GM19025 (cell line): ENCODE measurements around the gene CA5A.
"Not testable (repeated sequence)": the region's sequence is repeated elsewhere in the genome, so short reads cannot be mapped to it uniquely, and the experiment has no call there.

Source experiments
- ATAC-seq: cut with Tn5 transposase; IDR thresholded peaks from one replicate; pipeline ENCODE4 v1.9.1; 2021; ENCODE audit warnings: mild to moderate bottlenecking, low read depth, moderate library complexity; ENCODE audit not compliant: unreplicated experiment

Gene CA5A

GRCh38 chr16:87936375-87937230 lies at the start of gene CA5A:
TSS of gene CA5A (minus strand) at chr16:87936529. CDS start at chr16:87936450, 79 bp downstream.
- no peak for ATAC-seq

GRCh38 chr16:87985493-87985892 lies 49.2 kb upstream of the CA5A start:
- ATAC-seq, result not testable (repeated sequence)

- ATAC-seq, result no peak
Observed at GRCh38 chr16:87984632-87985267, 48.4 kb upstream of the CA5A start.

- ATAC-seq, result not testable (repeated sequence)
Observed at GRCh38 chr16:87984180-87984579, 47.9 kb upstream of the CA5A start.

GRCh38 chr16:87983737-87984097 lies 47.4 kb upstream of the CA5A start:
- not testable (repeated sequence) for ATAC-seq

GRCh38 chr16:87983072-87983736 lies 46.9 kb upstream of the CA5A start:
- not testable (repeated sequence) for ATAC-seq

GRCh38 chr16:87982581-87983041 lies 46.3 kb upstream of the CA5A start:
- ATAC-seq, result no peak

GRCh38 chr16:87981376-87981775 lies 45.0 kb upstream of the CA5A start:
- ATAC-seq, result not testable (repeated sequence)

GRCh38 chr16:87979911-87980630 lies 43.7 kb upstream of the CA5A start:
- ATAC-seq, result not testable (repeated sequence)

GRCh38 chr16:87979352-87979751 lies 43.0 kb upstream of the CA5A start:
- ATAC-seq, result no peak

GRCh38 chr16:87978127-87978526 lies 41.8 kb upstream of the CA5A start:
- ATAC-seq, result no peak

- ATAC-seq, result no peak
Observed at GRCh38 chr16:87976665-87977064, 40.3 kb upstream of the CA5A start.

GRCh38 chr16:87974178-87974577 lies 37.8 kb upstream of the CA5A start:
- ATAC-seq, result no peak

GRCh38 chr16:87973717-87974116 lies 37.4 kb upstream of the CA5A start:
- ATAC-seq, result no peak

- ATAC-seq, result no peak
Observed at GRCh38 chr16:87971933-87972332, 35.6 kb upstream of the CA5A start.

GRCh38 chr16:87970186-87970585 lies 33.9 kb upstream of the CA5A start:
- ATAC-seq, result no peak

- ATAC-seq, result no peak
Observed at GRCh38 chr16:87968541-87968940, 32.2 kb upstream of the CA5A start.

- ATAC-seq, result no peak
Observed at GRCh38 chr16:87966685-87967185, 30.4 kb upstream of the CA5A start.

GRCh38 chr16:87966064-87966645 lies 29.8 kb upstream of the CA5A start:
- no peak for ATAC-seq

- no peak for ATAC-seq
Observed at GRCh38 chr16:87965417-87965816, 29.1 kb upstream of the CA5A start.
